ENCODE measurements around the gene THBS2.

GRCh38 chr6:169224716-169225115 is 28.9 kb downstream of the THBS2 start:
- TF ChIP-seq CTCF (IDR thresholded peaks at IDR 0.05; ENCODE audit: low read length) (no peak), EZH2 (IDR thresholded peaks at IDR 0.05; ENCODE audit: borderline replicate concordance, low read length) (no peak)

Data from OCI-LY1 (cell line).